Epidermal melanocyte (primary cell): Measurements from ENCODE around the gene TCF19.

Source experiments
- DNase-seq: peaks from one replicate; pipeline ENCODE4 v3.0.0; 2011; ENCODE audit warnings: low spot score; ENCODE audit not compliant: insufficient read length

TCF19 gene

DNA sequence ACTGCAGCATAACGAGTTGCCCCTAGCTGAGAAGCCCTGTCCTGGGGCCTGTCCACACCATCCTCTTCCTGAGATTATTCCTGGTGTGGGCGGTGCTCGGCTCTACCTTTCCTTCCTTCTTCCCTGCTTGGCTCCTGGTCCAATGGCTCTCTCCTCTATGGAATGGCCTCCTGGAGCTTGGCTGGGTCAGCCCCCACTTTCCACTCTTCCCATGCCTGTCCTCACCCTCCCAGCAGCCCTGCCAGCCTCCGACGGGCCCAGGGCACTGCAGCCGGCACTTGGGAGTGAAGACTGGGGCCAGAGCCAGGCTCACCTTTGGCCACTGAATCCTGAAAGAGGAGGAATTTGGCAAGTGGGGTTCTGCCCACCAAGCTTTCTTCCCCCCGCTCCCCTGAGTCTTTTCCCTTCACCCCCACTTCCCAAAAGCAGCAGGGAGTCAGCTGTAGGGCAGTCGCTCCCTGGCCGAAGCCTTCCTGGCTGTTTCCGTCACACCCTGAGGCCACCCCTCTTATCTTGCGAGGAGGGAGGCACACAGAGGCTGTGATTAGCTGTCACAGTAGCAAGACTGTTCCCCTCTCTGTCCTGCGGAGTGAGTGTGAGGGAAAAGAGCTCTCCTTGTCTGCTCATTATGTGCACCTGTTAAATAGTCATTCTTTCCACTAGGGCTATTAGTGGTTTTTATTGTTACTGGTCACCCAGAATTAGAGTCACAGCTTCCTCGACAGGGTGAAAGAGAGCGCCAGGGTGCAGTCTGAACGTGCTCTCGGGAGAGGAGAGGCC, 31.8 kb upstream of the TCF19 start:
- no peak for DNase-seq

DNA sequence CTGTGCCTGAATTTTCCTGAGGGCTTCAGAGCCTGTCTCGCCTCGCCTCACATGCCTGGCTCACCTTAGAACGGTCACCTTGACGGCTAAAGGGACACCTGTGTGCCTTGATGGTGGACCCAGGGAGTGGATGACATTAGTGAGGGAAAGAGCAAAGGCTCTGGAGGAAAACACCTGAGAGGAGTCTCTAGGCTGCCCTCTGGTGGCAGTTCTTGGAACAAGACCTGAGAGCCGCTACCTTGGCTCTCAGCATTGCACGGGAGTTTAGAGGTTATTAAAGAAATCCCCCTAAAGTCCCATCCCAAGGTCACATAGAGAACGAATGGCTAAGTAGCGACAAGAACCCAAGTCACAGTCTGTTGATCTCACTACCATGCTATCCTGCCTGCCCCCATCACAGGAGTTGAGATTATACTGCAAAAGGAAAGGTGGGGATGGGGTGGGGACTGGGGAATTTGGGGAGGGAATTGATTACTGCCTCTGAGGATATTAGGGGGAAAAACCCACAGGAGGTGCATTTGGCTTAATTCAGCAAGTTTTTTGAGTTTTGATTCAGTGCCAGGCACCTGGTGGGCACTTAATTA, 30.2 kb upstream of the TCF19 start:
- DNase-seq: peak; percentile 31

DNA sequence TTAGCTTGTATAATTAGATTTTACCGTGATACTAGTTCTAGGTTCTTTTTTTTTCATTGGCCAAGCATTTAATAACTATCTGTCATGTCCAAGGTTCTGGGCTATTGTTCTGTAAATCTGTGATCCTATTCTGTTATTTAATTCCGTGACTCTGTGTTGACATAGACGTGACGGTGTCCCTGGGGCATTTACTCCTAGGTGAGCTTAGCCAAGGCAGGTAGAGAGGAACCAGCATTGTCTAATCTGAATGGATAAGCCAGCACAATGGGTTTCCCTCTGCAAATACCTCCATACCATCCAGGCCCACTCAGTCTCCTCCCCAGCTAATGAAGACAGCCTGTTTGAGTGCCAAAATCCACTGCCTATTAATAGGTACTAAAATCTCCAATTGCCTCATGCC, 29.3 kb upstream of the TCF19 start:
- DNase-seq: no peak

- DNase-seq: no peak
Measured at GRCh38 chr6:31130751-31131150, 27.6 kb upstream of the TCF19 start.

DNA sequence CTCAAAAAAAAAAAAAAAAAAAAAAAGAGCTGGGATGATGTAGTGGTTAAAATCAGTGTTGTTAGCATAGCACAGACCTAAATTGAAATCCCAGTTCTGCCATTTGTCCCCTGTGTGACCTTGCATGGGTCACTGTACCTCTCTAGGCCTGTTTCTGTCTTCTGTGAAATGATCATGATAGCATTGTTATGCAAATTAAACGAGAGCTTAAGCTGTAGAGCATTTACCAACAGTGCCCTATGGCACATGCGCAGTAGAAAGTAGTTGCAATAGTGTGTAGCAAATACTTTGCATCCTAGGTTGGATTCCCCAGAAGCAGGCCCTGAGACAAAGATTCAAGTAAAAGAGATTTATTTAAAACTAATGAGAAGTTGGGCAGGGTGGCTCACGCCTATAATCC, 26.8 kb upstream of the TCF19 start:
- DNase-seq: no peak

DNA sequence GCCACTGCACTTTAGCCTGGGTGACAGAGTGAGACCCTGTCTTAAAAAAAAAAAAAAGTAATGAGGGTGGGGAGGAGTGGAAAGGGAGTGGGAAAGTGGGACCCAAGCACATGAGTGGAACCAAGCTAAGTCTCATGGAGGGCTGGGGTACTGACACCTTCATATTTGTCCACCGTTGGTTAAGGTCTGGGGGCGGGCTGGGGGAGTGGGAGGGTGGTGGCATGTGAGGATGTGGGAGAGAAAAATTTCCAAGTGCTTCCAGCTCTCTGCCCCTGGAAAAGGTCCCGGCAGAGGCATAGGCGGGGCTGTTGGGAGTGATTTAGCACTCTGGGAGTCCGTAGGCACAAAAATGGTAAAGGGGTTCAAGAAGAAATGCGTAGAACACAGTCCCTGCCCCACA, 25.6 kb upstream of the TCF19 start:
- no peak for DNase-seq

DNA sequence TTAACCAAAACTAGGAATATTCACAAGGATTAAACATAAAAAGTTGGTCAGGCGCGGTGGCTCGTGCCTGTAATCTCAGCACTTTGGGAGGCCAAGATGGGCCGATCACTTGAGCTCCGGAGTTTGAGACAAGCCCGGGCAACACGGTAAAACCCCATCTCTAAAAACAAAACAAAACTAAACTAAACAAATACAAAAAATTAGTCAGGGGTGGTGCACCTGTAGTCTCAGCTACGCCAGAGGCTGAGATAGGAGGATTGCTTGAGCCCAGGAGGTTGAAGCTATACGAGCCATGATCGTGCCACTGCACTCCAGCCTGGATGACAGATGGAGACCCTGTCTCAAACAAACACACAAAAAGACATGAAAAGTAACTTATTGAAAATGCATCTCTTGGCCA, 22.7 kb upstream of the TCF19 start:
- no peak for DNase-seq

DNA sequence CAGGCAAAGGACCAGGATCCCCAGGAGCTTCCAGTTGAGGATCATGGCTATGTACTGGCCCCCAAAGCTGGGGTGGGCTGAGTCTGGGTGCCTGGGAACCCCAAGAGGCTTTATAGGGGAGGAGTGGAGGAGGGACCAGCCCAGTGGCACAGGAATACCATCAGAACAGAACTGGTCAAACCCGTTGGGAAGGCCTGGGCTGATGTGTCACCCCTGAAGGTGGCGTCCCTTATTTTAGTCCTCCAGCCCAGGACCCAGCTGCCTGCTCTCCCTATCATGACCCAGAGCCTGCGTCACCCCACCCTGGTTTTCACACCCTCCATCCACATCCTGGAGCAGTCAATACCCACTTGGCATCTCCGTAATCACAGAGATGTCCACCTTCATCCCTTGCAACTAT, 19.4 kb upstream of the TCF19 start, which contains the start of gene PSORS1C2:
PSORS1C2 (minus strand) TSS at position 85 of the 400 bp plus-strand sequence; CDS start at position 45, 40 bp downstream.
- no peak for DNase-seq

DNA sequence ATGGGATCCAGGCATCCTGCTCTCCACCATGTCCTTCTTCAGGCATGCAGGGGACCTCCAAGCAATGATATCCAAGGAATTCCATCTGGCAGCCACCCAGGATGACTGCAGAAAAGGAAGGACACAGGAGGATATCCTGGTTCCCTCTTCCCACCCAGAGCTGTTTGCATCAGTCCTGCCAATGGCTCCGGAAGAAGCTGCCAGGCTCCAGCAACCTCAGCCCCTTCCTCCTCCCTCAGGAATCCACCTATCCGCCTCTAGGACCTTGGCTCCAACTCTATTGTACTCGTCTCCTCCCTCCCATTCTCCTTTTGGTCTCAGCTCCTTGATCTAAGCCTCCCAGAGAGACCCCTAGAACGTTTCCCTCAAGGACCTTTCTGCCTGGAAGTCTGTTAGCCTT, 18.8 kb upstream of the TCF19 start:
- DNase-seq: no peak

- no peak for DNase-seq
Measured at GRCh38 chr6:31140643-31141042, 17.7 kb upstream of the TCF19 start.

GRCh38 chr6:31142361-31142761, 16.0 kb upstream of the TCF19 start:
- peak; percentile 89 for DNase-seq

GRCh38 chr6:31143148-31143547, 15.2 kb upstream of the TCF19 start:
- no peak for DNase-seq

DNA sequence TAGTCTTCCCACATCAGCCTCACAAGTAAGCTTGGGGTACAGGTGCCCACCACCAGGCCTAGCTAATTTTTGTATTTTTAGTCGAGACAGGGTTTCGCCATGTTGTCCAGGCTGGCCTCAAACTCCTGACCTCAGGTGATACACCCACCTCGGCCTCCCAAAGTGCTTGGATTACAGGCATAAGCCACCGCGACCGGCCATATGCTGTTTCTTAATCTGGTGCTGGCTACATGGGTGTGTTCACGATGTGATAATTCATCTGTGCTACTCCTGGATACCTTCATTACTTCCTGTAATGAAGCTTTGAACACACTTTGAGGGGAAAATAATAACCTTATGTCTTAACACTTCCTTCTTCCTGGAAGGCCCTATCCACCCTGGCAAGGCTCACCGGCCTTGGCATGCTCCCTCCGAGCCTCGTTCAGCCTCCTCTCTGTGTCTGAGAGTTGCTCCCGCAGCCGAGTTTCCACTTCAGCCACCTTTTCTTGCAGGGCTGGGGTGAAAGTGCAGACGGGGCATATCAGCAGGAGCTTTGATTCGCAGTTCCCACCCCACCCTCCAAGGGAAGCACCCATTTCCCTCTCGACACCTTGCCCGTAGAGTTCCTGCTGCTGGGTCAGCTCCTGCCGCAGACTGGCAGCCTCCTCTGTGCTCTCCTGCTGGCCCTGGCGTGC, 14.0 kb upstream of the TCF19 start:
- DNase-seq: no peak

GRCh38 chr6:31144970-31145340, 13.4 kb upstream of the TCF19 start:
- no peak for DNase-seq

- DNase-seq: no peak
Measured at GRCh38 chr6:31145386-31145785, 13.0 kb upstream of the TCF19 start.

DNA sequence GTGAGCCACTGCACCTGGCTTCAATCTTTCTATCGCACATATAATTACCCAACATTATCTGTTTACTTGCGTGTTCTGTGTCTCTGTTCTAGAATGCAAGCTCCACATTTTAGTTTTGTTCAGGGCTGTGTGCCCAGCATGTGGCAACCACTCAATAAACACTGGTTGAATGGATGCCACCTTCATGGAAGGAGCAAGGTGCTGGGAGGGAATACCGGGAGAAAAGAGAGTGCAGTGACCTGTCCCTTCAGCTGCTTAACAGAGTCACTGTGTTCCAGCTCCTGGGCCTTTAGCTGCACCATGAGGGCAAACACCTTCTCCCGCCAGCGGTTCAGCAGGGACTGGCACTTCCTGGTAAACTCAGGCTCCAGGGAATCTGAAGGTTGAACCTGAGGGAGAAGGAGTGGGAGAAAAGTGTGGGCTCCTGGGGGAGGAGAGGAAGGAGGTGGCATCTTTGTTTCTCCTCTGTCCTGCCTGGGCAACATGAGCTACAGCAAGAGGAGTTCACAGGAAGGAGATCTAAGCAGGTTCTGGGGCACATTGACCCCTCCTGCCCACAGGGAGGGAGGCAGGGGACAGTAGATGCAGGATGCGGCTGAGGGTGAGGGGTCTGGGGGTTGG, 8.5 kb upstream of the TCF19 start:
- DNase-seq: no peak

DNA sequence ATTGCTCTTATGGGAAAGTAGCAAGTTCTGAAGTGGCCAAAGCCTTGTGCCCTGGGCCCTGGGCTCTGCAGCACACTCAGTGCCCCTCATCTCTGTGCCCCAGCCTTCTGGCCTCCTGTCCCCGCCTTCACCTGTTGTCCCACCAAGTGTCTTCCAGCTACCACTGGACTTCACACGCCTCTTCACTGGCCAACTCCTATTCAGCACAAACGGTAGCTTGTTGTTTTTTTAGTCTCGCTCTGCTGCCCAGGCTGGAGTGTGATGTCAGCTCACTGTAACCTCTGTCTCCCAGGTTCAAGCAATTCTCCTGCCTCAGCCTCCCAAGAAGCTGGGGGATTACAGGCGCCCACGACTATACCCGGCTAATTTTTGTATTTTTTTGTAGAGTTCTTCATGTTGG, 5.6 kb upstream of the TCF19 start:
- DNase-seq: no peak

GRCh38 chr6:31154436-31154835, 4.0 kb upstream of the TCF19 start:
- no peak for DNase-seq

DNA sequence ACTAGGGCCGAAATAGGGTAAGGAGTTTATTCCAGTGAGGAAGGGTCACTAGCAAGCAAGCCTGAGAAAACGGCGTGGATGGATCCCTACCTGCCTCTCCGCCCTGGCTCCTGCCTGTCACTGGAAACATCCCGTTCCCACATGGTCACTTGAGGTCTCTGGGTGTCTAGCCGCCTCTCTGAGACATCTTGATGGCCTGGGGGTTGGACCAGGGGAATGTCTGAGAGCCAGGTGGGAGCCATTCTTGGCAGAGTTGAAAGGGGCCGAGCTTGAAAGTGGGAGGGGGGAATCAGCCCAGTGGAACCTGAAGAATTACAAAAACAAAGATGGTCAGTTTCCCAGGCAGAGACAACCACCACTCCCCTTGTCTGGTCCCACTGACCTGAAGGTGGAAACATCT, 1.7 kb upstream of the TCF19 start:
- DNase-seq: no peak

DNA sequence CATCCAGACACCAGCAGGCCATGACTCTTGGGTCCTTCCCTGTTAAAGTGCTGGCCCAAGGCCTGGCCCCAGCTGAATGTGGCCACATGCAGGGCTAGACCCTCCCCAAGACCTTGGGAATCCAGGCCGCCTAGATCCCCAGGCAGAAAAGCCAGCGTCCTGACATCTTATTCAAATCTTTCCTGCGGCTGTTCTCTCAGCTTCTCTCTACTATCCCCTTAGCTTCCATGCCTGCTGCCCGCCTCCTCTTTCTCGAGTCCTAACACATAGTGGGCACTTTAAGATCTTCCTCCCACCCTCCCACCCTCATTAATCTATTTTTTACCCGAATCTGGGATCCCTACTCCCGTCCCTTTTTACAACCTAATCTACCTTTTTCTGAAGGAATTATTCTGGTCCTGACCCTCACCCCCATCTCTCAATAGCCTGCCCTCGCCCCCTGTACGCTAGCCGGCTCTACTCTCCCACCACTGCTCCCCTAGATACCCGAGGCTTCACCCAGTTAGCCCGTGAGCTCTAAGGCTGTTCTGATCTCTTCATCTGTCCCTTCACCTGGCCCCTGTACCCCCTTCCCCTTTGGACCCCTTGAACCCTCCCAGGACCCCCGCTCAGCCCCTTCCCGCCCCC, 763 bp upstream of the TCF19 start, which contains the start of gene CCHCR1:
CCHCR1 (minus strand) TSS at position 290 of the 627 bp plus-strand sequence; CDS start at position 88, 202 bp downstream.
- no peak for DNase-seq
